ENCODE measurements around the gene C15orf39.

Gene C15orf39

GRCh38 chr15:75232252-75232813 is 30.7 kb downstream of the C15orf39 start:
- H3K36me3 ChIP-seq (ENCODE audit: insufficient read depth, low read length) = no peaks in the 10 kb centered on the region
- no peak for DNase-seq (ENCODE audit: low read depth, low spot score)
- no peak overlapping the region for H3K4me3 ChIP-seq
- no peak overlapping the region for H3K27ac ChIP-seq
- no peaks in the 10 kb centered on the region for H3K9me3 ChIP-seq (ENCODE audit: low read depth, low read length)
- H3K9ac ChIP-seq (ENCODE audit: insufficient read length) = no peak overlapping the region
- TF ChIP-seq FOXP2 (optimal IDR thresholded peaks at IDR 0.05; ENCODE audit: control extremely low read depth, extremely low read length, insufficient read depth) (no peak), POLR2AphosphoS5 (IDR thresholded peaks at IDR 0.05; ENCODE audit: borderline replicate concordance, low read depth, low read length) (no peak), EZH2 (IDR thresholded peaks at IDR 0.05) (no peak)

- DNase-seq (ENCODE audit: low read depth, low spot score) = no peak
Observed at GRCh38 chr15:75232826-75233503, 31.3 kb downstream of the C15orf39 start.

GRCh38 chr15:75233504-75234190 is 32.0 kb downstream of the C15orf39 start:
- Histone ChIP-seq H3K36me3 (ENCODE audit: insufficient read depth, low read length) (no peaks in the 10 kb centered on the region), H3K27ac (no peak overlapping the region), H3K9me3 (ENCODE audit: low read depth, low read length) (no peaks in the 10 kb centered on the region), H3K4me3 (no peak overlapping the region), H3K9ac (ENCODE audit: insufficient read length) (no peak overlapping the region)
- TF ChIP-seq FOXP2 (optimal IDR thresholded peaks at IDR 0.05; ENCODE audit: control extremely low read depth, extremely low read length, insufficient read depth) = no peak
- no peak for TF ChIP-seq POLR2AphosphoS5 (IDR thresholded peaks at IDR 0.05; ENCODE audit: borderline replicate concordance, low read depth, low read length)
- DNase-seq (ENCODE audit: low read depth, low spot score) = no peak

More at GRCh38 chr15:75232826-75233503, 31.3 kb downstream of the C15orf39 start:
- no peak overlapping the region for H3K9ac ChIP-seq (ENCODE audit: insufficient read length)
- no peaks in the 10 kb centered on the region for H3K9me3 ChIP-seq (ENCODE audit: low read depth, low read length)
- TF ChIP-seq FOXP2 (optimal IDR thresholded peaks at IDR 0.05; ENCODE audit: control extremely low read depth, extremely low read length, insufficient read depth) = no peak
- TF ChIP-seq EZH2 (IDR thresholded peaks at IDR 0.05) = no peak
- TF ChIP-seq POLR2AphosphoS5 (IDR thresholded peaks at IDR 0.05; ENCODE audit: borderline replicate concordance, low read depth, low read length) = no peak
- H3K4me3 ChIP-seq = no peak overlapping the region
- no peak overlapping the region for H3K27ac ChIP-seq
- no peaks in the 10 kb centered on the region for H3K36me3 ChIP-seq (ENCODE audit: insufficient read depth, low read length)

- H3K36me3 ChIP-seq (ENCODE audit: insufficient read depth, low read length) = no peaks in the 10 kb centered on the region
- no peak overlapping the region for H3K9ac ChIP-seq (ENCODE audit: insufficient read length)
- no peak for TF ChIP-seq POLR2AphosphoS5 (IDR thresholded peaks at IDR 0.05; ENCODE audit: borderline replicate concordance, low read depth, low read length)
- no peak for TF ChIP-seq EZH2 (IDR thresholded peaks at IDR 0.05)
- H3K27ac ChIP-seq = no peak overlapping the region
- H3K9me3 ChIP-seq (ENCODE audit: low read depth, low read length) = no peaks in the 10 kb centered on the region
- no peak for DNase-seq (ENCODE audit: low read depth, low spot score)
- H3K4me3 ChIP-seq = no peak overlapping the region
Observed at GRCh38 chr15:75234191-75234810, 32.6 kb downstream of the C15orf39 start.

GRCh38 chr15:75235051-75235673 is 33.5 kb downstream of the C15orf39 start:
- H3K27ac ChIP-seq = no peak overlapping the region
- DNase-seq (ENCODE audit: low read depth, low spot score) = no peak
- no peak for TF ChIP-seq EZH2 (IDR thresholded peaks at IDR 0.05)
- no peak for TF ChIP-seq FOXP2 (optimal IDR thresholded peaks at IDR 0.05; ENCODE audit: control extremely low read depth, extremely low read length, insufficient read depth)
- TF ChIP-seq POLR2AphosphoS5 (IDR thresholded peaks at IDR 0.05; ENCODE audit: borderline replicate concordance, low read depth, low read length) = no peak
- H3K4me3 ChIP-seq = no peak overlapping the region
- H3K9ac ChIP-seq (ENCODE audit: insufficient read length) = no peak overlapping the region
- H3K9me3 ChIP-seq (ENCODE audit: low read depth, low read length) = no peaks in the 10 kb centered on the region
- no peaks in the 10 kb centered on the region for H3K36me3 ChIP-seq (ENCODE audit: insufficient read depth, low read length)

GRCh38 chr15:75235760-75236729 is 34.4 kb downstream of the C15orf39 start:
- TF ChIP-seq FOXP2 (optimal IDR thresholded peaks at IDR 0.05; ENCODE audit: control extremely low read depth, extremely low read length, insufficient read depth) (no peak), POLR2AphosphoS5 (IDR thresholded peaks at IDR 0.05; ENCODE audit: borderline replicate concordance, low read depth, low read length) (no peak), EZH2 (IDR thresholded peaks at IDR 0.05) (no peak)
- no peak for DNase-seq (ENCODE audit: low read depth, low spot score)
- Histone ChIP-seq H3K27ac (no peak overlapping the region), H3K4me3 (no peak overlapping the region), H3K9ac (ENCODE audit: insufficient read length) (no peak overlapping the region), H3K9me3 (ENCODE audit: low read depth, low read length) (no peaks in the 10 kb centered on the region), H3K36me3 (ENCODE audit: insufficient read depth, low read length) (no peaks in the 10 kb centered on the region)

GRCh38 chr15:75237316-75237982 is 35.8 kb downstream of the C15orf39 start:
- Histone ChIP-seq H3K9ac (ENCODE audit: insufficient read length) (no peak overlapping the region), H3K4me3 (no peak overlapping the region), H3K9me3 (ENCODE audit: low read depth, low read length) (no peaks in the 10 kb centered on the region), H3K27ac (no peak overlapping the region), H3K36me3 (ENCODE audit: insufficient read depth, low read length) (no peaks in the 10 kb centered on the region)
- TF ChIP-seq POLR2AphosphoS5 (IDR thresholded peaks at IDR 0.05; ENCODE audit: borderline replicate concordance, low read depth, low read length) = no peak
- TF ChIP-seq EZH2 (IDR thresholded peaks at IDR 0.05) = no peak
- TF ChIP-seq FOXP2 (optimal IDR thresholded peaks at IDR 0.05; ENCODE audit: control extremely low read depth, extremely low read length, insufficient read depth) = no peak
- DNase-seq (ENCODE audit: low read depth, low spot score) = no peak

Data from SK-N-MC (cell line).